SK-N-SH (cell line): Measurements from ENCODE around the gene LIMS2. TPM values are rescaled to one million over a fixed set of nuclear protein-coding genes. Genes with fewer than 3 reads are reported as not detected.

Experiments
- CTCF ChIA-PET: fragments of 300-600, 350-600 bp; formaldehyde crosslinking; extraction: SDS; loops from one replicate; lab custom pipeline; 2021; lab: Yijun Ruan, JAX
- POLR2A ChIA-PET: fragments of 350-600 bp; sonication (Branson Sonifier 250); formaldehyde crosslinking; extraction: SDS; loops from one replicate; lab custom pipeline; 2020; ENCODE audit warnings: antibody characterized with exemption, inconsistent platforms; lab: Yijun Ruan, JAX
- DNase-seq: peaks from one replicate; pipeline ENCODE4 v3.0.0; 2012
- H2AFZ ChIP-seq: fragments of 200-600 bp; sonication (generic); 2 replicates; pipeline ENCODE4 v1.8.1; 2016; ENCODE audit warnings: antibody characterized with exemption, mild to moderate bottlenecking, low read depth
- H3F3A ChIP-seq: fragments of 200-600 bp; sonication (generic); replicated peaks from 2 replicates; pipeline ENCODE3; 2016; ENCODE audit warnings: antibody characterized with exemption, mild to moderate bottlenecking; ENCODE audit not compliant: insufficient read depth
- H3K27ac ChIP-seq, 2 experiments: fragments of 200-500 bp in 1 of 2; fragments of 200-600 bp in 1 of 2; sonication (Bioruptor generic) in 1 of 2; sonication (generic), shearing (Covaris generic) in 1 of 2; 2 replicates each; pipeline versions ENCODE4 v1.5.1 to v1.6.1; 2014 to 2016; ENCODE audit warnings: low read depth in 2 of 2, inconsistent platforms in 1 of 2, low read length in 1 of 2, mild to moderate bottlenecking in 1 of 2, mixed read lengths in 1 of 2
- H3K27me3 ChIP-seq: fragments of 200-600 bp; sonication (generic), shearing (Covaris generic); 2 replicates; pipeline ENCODE4 v1.6.1; 2016; ENCODE audit warnings: mixed run types; ENCODE audit not compliant: insufficient read depth
- H3K36me3 ChIP-seq, 2 experiments: fragments of 200-500 bp in 1 of 2; fragments of 200-600 bp in 1 of 2; sonication (Bioruptor generic) in 1 of 2; sonication (generic) in 1 of 2; replicated peaks in 1 of 2; 2 replicates each; pipeline versions ENCODE3 to v1.5.1; 2014 to 2016; ENCODE audit warnings: low read length in 1 of 2, mild to moderate bottlenecking in 1 of 2; ENCODE audit not compliant: insufficient read depth in 2 of 2, control insufficient read depth in 1 of 2
- H3K4me1 ChIP-seq, 2 experiments: fragments of 200-500 bp in 1 of 2; fragments of 200-600 bp in 1 of 2; sonication (Bioruptor generic) in 1 of 2; sonication (generic), shearing (Covaris generic) in 1 of 2; 2 replicates each; pipeline versions ENCODE4 v1.5.1 to v1.6.1; 2014 to 2016; ENCODE audit warnings: low read depth in 1 of 2, low read length in 1 of 2, mixed run types in 1 of 2; ENCODE audit not compliant: insufficient read depth in 2 of 2, control insufficient read depth in 1 of 2
- H3K4me2 ChIP-seq: fragments of 200-600 bp; sonication (generic), shearing (Covaris generic); 2 replicates; pipeline ENCODE4 v1.6.1; 2017; ENCODE audit warnings: mixed run types
- H3K4me3 ChIP-seq, 2 experiments: fragments of 200-500 bp in 1 of 2; fragments of 200-600 bp in 1 of 2; sonication (Bioruptor generic) in 1 of 2; sonication (generic), shearing (Covaris generic) in 1 of 2; 2 replicates each; pipeline versions ENCODE4 v1.5.1 to v1.8.1; 2014 to 2016; ENCODE audit warnings: low read depth in 2 of 2, inconsistent platforms in 1 of 2, low read length in 1 of 2, mild to moderate bottlenecking in 1 of 2, mixed read lengths in 1 of 2, moderate library complexity in 1 of 2
- H3K79me2 ChIP-seq: fragments of 200-600 bp; sonication (generic); 2 replicates; pipeline ENCODE4 v1.8.1; 2017; ENCODE audit warnings: mild to moderate bottlenecking; ENCODE audit not compliant: insufficient read depth
- H3K9ac ChIP-seq: fragments of 200-600 bp; sonication (generic); 2 replicates; pipeline ENCODE4 v1.6.1; 2017; ENCODE audit warnings: mixed run types
- H3K9me2 ChIP-seq: fragments of 200-600 bp; sonication (generic); 2 replicates; pipeline ENCODE4 v1.6.1; 2017; ENCODE audit warnings: mixed run types
- H3K9me3 ChIP-seq: fragments of 200-600 bp; sonication (generic); 2 replicates; pipeline ENCODE4 v1.6.1; 2017; ENCODE audit warnings: mixed run types, mild to moderate bottlenecking, moderate library complexity
- H4K20me1 ChIP-seq: fragments of 200-600 bp; sonication (generic); 2 replicates; pipeline ENCODE4 v1.6.1; 2017; ENCODE audit warnings: mild to moderate bottlenecking, mixed run types; ENCODE audit not compliant: insufficient read depth
- CHD2 ChIP-seq: fragments of 150-350 bp; IDR thresholded peaks from 2 replicates; pipeline ENCODE4 v1.6.1; 2018; ENCODE audit warnings: low read length; ENCODE audit not compliant: partially characterized antibody
- ELF1 ChIP-seq: IDR thresholded peaks from 2 replicates; pipeline ENCODE4 v1.4.0; 2012
- EP300 ChIP-seq, 2 experiments: IDR thresholded peaks; 2 replicates each; pipeline versions ENCODE4 v1.4.0 to v1.6.1; 2012; ENCODE audit warnings: borderline replicate concordance in 1 of 2, low read depth in 1 of 2, low read length in 1 of 2
- FOXM1 ChIP-seq: IDR thresholded peaks from 2 replicates; pipeline ENCODE4 v1.4.0; 2012; ENCODE audit warnings: low read depth, mild to moderate bottlenecking
- GABPA ChIP-seq: IDR thresholded peaks from 2 replicates; pipeline ENCODE4 v1.4.0; 2012; ENCODE audit warnings: low read depth, mild to moderate bottlenecking
- GATA2 ChIP-seq: sonication (generic); formaldehyde crosslinking; IDR thresholded peaks from 2 replicates; pipeline ENCODE4 v1.5.0; 2020; ENCODE audit warnings: mild to moderate bottlenecking, missing genetic modification reagents
- NFIC ChIP-seq: IDR thresholded peaks from 2 replicates; pipeline ENCODE4 v1.4.0; 2012; ENCODE audit warnings: borderline replicate concordance
- POLR2AphosphoS5 ChIP-seq: IDR thresholded peaks from 2 replicates; pipeline ENCODE4 v1.6.1; 2012; ENCODE audit warnings: low read depth, low read length
- RCOR1 ChIP-seq: fragments of 150-350 bp; IDR thresholded peaks from 2 replicates; pipeline ENCODE4 v1.6.1; 2017; ENCODE audit warnings: antibody characterized with exemption, low read length
- REST ChIP-seq: IDR thresholded peaks from 2 replicates; pipeline ENCODE4 v1.6.1; 2012; ENCODE audit warnings: mild to moderate bottlenecking, low read depth, low read length, moderate library complexity
- RFX5 ChIP-seq: IDR thresholded peaks from 2 replicates; pipeline ENCODE4 v1.6.1; 2012; ENCODE audit warnings: mild to moderate bottlenecking, improper control_type of control experiment, low read length
- SMC3 ChIP-seq: IDR thresholded peaks from 2 replicates; pipeline ENCODE4 v1.6.1; 2012; ENCODE audit warnings: low read depth, low read length, improper control_type of control experiment
- USF1 ChIP-seq: IDR thresholded peaks from 2 replicates; pipeline ENCODE4 v1.4.0; 2012; ENCODE audit warnings: low read depth, borderline replicate concordance
- ZBTB33 ChIP-seq: IDR thresholded peaks from 2 replicates; pipeline ENCODE4 v1.4.0; 2012; ENCODE audit warnings: low read depth, borderline replicate concordance
- WGBS: methylation state at CpG from one replicate; pipeline ENCODE4 v1.1.6; 2017; ENCODE audit warnings: low lambda C conversion rate; 5-methylcytosine and 5-hydroxymethylcytosine counted together
- polyA plus RNA-seq, 3 experiments: library from polyadenylated mRNA; depleted of rRNA; stranded (reverse); fragments of >200 nt; gene quantifications; 2 replicates each; pipeline ENCODE4 v1.2.3, GENCODE V29; 2012
- TF ChIP-seq, protein P1 (sequence below): fragments of 150-350 bp; IDR thresholded peaks from 2 replicates; pipeline ENCODE4 v1.6.1; 2016; ENCODE audit warnings: mild to moderate bottlenecking, low read depth, low read length
- TF ChIP-seq, protein P2 (sequence below): IDR thresholded peaks from 2 replicates; pipeline ENCODE4; 2012

Gene LIMS2
- polyA plus RNA-seq, 1 of the 3 experiments (the other 2 are of a cell fraction), result 2.7 TPM

- no peaks in the 10 kb centered on the region for H3F3A ChIP-seq
- H3K9me3 ChIP-seq, result no peaks in the 10 kb centered on the region
- CTCF ChIA-PET, result interaction anchor here (0.9 kb wide), 1 partner anchor 9 kb away, joined by 3 read pairs; no protein-coding TSS in a partner anchor
- no peak overlapping the region for H3K4me2 ChIP-seq
- H4K20me1 ChIP-seq, result no peaks in the 10 kb centered on the region
- no peak overlapping the region for H3K27ac ChIP-seq
- 78% methylated on average over 17 of the region's 20 CpGs for WGBS
- no peaks in the 10 kb centered on the region for H3K27me3 ChIP-seq
- TF ChIP-seq RFX5 (no peak), GABPA (no peak), ZBTB33 (no peak), EP300 (IDR thresholded peaks at IDR 0.05; ENCODE audit: borderline replicate concordance in 1 of 2, low read depth in 1 of 2, low read length in 1 of 2) (no peak), POLR2AphosphoS5 (no peak), RCOR1 (no peak), FOXM1 (no peak), NFIC (no peak), CHD2 (no peak), USF1 (no peak), REST (no peak), SMC3 (no peak), ELF1 (no peak), GATA2 (CRISPR knock-in tag) (no peak)
- TF ChIP-seq, protein P1, sequence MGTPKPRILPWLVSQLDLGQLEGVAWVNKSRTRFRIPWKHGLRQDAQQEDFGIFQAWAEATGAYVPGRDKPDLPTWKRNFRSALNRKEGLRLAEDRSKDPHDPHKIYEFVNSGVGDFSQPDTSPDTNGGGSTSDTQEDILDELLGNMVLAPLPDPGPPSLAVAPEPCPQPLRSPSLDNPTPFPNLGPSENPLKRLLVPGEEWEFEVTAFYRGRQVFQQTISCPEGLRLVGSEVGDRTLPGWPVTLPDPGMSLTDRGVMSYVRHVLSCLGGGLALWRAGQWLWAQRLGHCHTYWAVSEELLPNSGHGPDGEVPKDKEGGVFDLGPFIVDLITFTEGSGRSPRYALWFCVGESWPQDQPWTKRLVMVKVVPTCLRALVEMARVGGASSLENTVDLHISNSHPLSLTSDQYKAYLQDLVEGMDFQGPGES, result no peak
- TF ChIP-seq, protein P2, sequence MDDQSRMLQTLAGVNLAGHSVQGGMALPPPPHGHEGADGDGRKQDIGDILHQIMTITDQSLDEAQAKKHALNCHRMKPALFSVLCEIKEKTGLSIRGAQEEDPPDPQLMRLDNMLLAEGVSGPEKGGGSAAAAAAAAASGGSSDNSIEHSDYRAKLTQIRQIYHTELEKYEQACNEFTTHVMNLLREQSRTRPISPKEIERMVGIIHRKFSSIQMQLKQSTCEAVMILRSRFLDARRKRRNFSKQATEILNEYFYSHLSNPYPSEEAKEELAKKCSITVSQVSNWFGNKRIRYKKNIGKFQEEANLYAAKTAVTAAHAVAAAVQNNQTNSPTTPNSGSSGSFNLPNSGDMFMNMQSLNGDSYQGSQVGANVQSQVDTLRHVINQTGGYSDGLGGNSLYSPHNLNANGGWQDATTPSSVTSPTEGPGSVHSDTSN, result no peak
- no peak overlapping the region for H2AFZ ChIP-seq
- H3K9ac ChIP-seq, result no peak overlapping the region
- peaks cover 0 to 36% of the 10 kb centered on the region in 2 experiments; a peak in 1 of 4 replicates for H3K4me1 ChIP-seq
- no peaks in the 10 kb centered on the region for H3K79me2 ChIP-seq
- no peaks in the 10 kb centered on the region for H3K36me3 ChIP-seq
- DNase-seq, result no peak
- no peak overlapping the region for H3K4me3 ChIP-seq
- POLR2A ChIA-PET, result no interaction called here
- H3K9me2 ChIP-seq, result no peaks in the 10 kb centered on the region
Observed at GRCh38 chr2:127658641-127659407, 16.5 kb downstream of the LIMS2 start.
